Liver (tissue), 9 donors: ENCODE data around the gene UNCX. TPM values are rescaled to one million over a fixed set of nuclear protein-coding genes. Genes with fewer than 3 reads are reported as not detected.

Experiments used
- DNase-seq: peaks from one replicate; pipeline ENCODE4 v3.0.0-alpha.2; 2017; ENCODE audit warnings: low spot score
- H3K27ac ChIP-seq, 2 donors: one replicate each; pipeline ENCODE4 v1.7.0; 2013; ENCODE audit warnings: inconsistent platforms in 2 of 2, low read length in 2 of 2, control low read depth in 1 of 2, low read depth in 1 of 2, mild to moderate bottlenecking in 1 of 2
- H3K27me3 ChIP-seq, 4 donors: one replicate each; pipeline versions ENCODE4 v1.6.1 to v1.7.0; 2013; ENCODE audit warnings: low read length in 3 of 4, inconsistent platforms in 1 of 4, mild to moderate bottlenecking in 1 of 4, moderate library complexity in 1 of 4; ENCODE audit not compliant: control insufficient read depth in 4 of 4, insufficient read depth in 4 of 4
- H3K36me3 ChIP-seq, 4 donors: one replicate each; pipeline versions ENCODE4 v1.6.1 to v1.7.0; 2013; ENCODE audit warnings: low read length in 3 of 4, mild to moderate bottlenecking in 3 of 4, low read depth in 1 of 4, moderate library complexity in 1 of 4; ENCODE audit not compliant: control insufficient read depth in 4 of 4, insufficient read depth in 3 of 4
- H3K4me1 ChIP-seq, 4 donors: one replicate each; pipeline versions ENCODE4 v1.6.1 to v1.7.0; 2013; ENCODE audit warnings: low read length in 3 of 4, mild to moderate bottlenecking in 3 of 4, moderate library complexity in 1 of 4; ENCODE audit not compliant: control insufficient read depth in 4 of 4, insufficient read depth in 4 of 4
- H3K4me3 ChIP-seq, 3 donors: one replicate each; pipeline versions ENCODE4 v1.6.1 to v1.7.0; 2013; ENCODE audit warnings: low read length in 3 of 3, control low read depth in 1 of 3, low read depth in 1 of 3, mild to moderate bottlenecking in 1 of 3
- H3K9ac ChIP-seq, 2 donors: one replicate each; pipeline ENCODE4 v1.7.0; 2013; ENCODE audit warnings: low read length in 2 of 2, mild to moderate bottlenecking in 2 of 2, moderate library complexity in 2 of 2, control low read depth in 1 of 2, low read depth in 1 of 2
- H3K9me3 ChIP-seq, 4 donors: one replicate each; pipeline versions ENCODE4 v1.6.1 to v1.7.0; 2013; ENCODE audit warnings: low read length in 3 of 4; ENCODE audit not compliant: control insufficient read depth in 4 of 4
- EGR1 ChIP-seq, 2 donors: IDR thresholded peaks; 2 replicates each; pipeline ENCODE4 v1.6.1; 2016 to 2018; ENCODE audit warnings: antibody characterized with exemption in 2 of 2, low read depth in 2 of 2
- FOXA1 ChIP-seq: IDR thresholded peaks from 2 replicates; pipeline ENCODE4 v1.6.1; 2016; ENCODE audit warnings: antibody characterized with exemption
- FOXA2 ChIP-seq: IDR thresholded peaks from 2 replicates; pipeline ENCODE4 v1.6.1; 2016; ENCODE audit warnings: antibody characterized with exemption
- GABPA ChIP-seq, 2 donors: IDR thresholded peaks in 1 of 2; conservative IDR thresholded peaks in 1 of 2; 2 replicates each; pipeline ENCODE4 v1.6.1; 2016; ENCODE audit warnings: antibody characterized with exemption in 2 of 2, mild to moderate bottlenecking in 1 of 2, moderate library complexity in 1 of 2
- HNF4A ChIP-seq, 2 donors: conservative IDR thresholded peaks; 2 replicates each; pipeline ENCODE4 v1.6.1; 2016; ENCODE audit warnings: antibody characterized with exemption in 2 of 2, mild to moderate bottlenecking in 2 of 2
- HNF4G ChIP-seq: IDR thresholded peaks from 2 replicates; pipeline ENCODE4 v1.6.1; 2016; ENCODE audit warnings: antibody characterized with exemption
- JUND ChIP-seq, 2 donors: IDR thresholded peaks; 2 replicates each; pipeline ENCODE4 v1.6.1; 2016; ENCODE audit warnings: antibody characterized with exemption in 2 of 2
- MAX ChIP-seq: IDR thresholded peaks from 2 replicates; pipeline ENCODE4 v1.6.1; 2016; ENCODE audit warnings: antibody characterized with exemption
- NR2F2 ChIP-seq: IDR thresholded peaks from 2 replicates; pipeline ENCODE4 v1.6.1; 2016; ENCODE audit warnings: antibody characterized with exemption
- RAD21 ChIP-seq, 2 donors: IDR thresholded peaks; 2 replicates each; pipeline ENCODE4 v1.6.1; 2016; ENCODE audit warnings: antibody characterized with exemption in 2 of 2, mild to moderate bottlenecking in 2 of 2
- RXRA ChIP-seq, 2 donors: IDR thresholded peaks; 2 replicates each; pipeline ENCODE4 v1.6.1; 2017 to 2018; ENCODE audit warnings: antibody characterized with exemption in 2 of 2, mild to moderate bottlenecking in 1 of 2
- SP1 ChIP-seq: IDR thresholded peaks from 2 replicates; pipeline ENCODE4 v1.6.1; 2018; ENCODE audit warnings: antibody characterized with exemption, mild to moderate bottlenecking
- TAF1 ChIP-seq: conservative IDR thresholded peaks from 2 replicates; pipeline ENCODE4 v1.6.1; 2016; ENCODE audit warnings: antibody characterized with exemption, mild to moderate bottlenecking
- YY1 ChIP-seq: IDR thresholded peaks from 2 replicates; pipeline ENCODE4 v1.6.1; 2016; ENCODE audit warnings: antibody characterized with exemption, mild to moderate bottlenecking
- WGBS: extraction: QIAGEN DNeasy Blood & Tissue Kit; methylation state at CpG from one replicate; pipeline ENCODE4 v1.1.7; 2013; 5-methylcytosine and 5-hydroxymethylcytosine counted together
- polyA plus RNA-seq, 2 donors: library from polyadenylated mRNA; stranded (reverse) in 1 of 2; unstranded in 1 of 2; fragments of 200-250 nt in 1 of 2; fragments of >200 nt in 1 of 2; fragmentation: Nextera tagmentation in 1 of 2; extraction: Ambion mirVana in 1 of 2; gene quantifications; one replicate each; pipeline versions ENCODE4 v1.2.1 to v1.2.3, GENCODE V29; 2013 to 2015
- total RNA-seq, 2 donors: library from RNA; depleted of rRNA; stranded (reverse); fragments of >200 nt; gene quantifications; one replicate each; pipeline ENCODE4 v1.2.3, GENCODE V29; 2014
- TF ChIP-seq, protein P1 (sequence below): IDR thresholded peaks from 2 replicates; pipeline ENCODE4 v1.6.1; 2016; ENCODE audit warnings: antibody characterized with exemption, mild to moderate bottlenecking
- TF ChIP-seq, protein P2 (sequence below): IDR thresholded peaks from 2 replicates; pipeline ENCODE4 v1.6.1; 2016; ENCODE audit warnings: antibody characterized with exemption
- TF ChIP-seq, protein P3 (sequence below): fragments of 150-350 bp; IDR thresholded peaks from 2 replicates; pipeline ENCODE4 v1.5.1; 2017; ENCODE audit warnings: improper control_type of control experiment, low read depth, low read length; ENCODE audit not compliant: missing input control
- TF ChIP-seq, protein P4 (sequence below): IDR thresholded peaks from 2 replicates; pipeline ENCODE4 v1.6.1; 2016; ENCODE audit warnings: antibody characterized with exemption
- donor health status: healthy.
- donor health status: healthy.
- donor health status: healthy.
- donor health status: healthy.
- donor health status: healthy.

The UNCX gene
- total and polyA plus RNA-seq, 4 donors: not detected

DNA sequence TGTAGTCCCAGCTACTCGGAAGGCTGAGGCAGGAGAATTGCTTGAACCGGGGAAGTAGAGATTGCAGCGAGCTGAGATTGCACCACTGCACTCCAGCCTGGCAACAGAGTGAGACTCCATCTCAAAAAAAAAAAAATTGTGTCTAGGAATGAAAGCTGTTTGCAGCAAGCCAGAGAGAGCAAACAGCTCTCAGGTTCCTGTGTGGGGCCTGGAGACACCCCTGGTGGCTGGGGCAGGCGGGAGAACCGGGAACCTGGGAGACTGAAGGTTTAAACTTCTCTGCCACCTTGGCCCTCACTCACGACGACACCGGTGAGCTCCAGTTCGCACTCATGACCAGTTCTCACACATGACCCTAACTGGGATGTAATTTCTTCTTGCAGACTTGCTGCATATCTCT lies 13.2 kb upstream of the UNCX start (continued):
- TF ChIP-seq, protein P1, sequence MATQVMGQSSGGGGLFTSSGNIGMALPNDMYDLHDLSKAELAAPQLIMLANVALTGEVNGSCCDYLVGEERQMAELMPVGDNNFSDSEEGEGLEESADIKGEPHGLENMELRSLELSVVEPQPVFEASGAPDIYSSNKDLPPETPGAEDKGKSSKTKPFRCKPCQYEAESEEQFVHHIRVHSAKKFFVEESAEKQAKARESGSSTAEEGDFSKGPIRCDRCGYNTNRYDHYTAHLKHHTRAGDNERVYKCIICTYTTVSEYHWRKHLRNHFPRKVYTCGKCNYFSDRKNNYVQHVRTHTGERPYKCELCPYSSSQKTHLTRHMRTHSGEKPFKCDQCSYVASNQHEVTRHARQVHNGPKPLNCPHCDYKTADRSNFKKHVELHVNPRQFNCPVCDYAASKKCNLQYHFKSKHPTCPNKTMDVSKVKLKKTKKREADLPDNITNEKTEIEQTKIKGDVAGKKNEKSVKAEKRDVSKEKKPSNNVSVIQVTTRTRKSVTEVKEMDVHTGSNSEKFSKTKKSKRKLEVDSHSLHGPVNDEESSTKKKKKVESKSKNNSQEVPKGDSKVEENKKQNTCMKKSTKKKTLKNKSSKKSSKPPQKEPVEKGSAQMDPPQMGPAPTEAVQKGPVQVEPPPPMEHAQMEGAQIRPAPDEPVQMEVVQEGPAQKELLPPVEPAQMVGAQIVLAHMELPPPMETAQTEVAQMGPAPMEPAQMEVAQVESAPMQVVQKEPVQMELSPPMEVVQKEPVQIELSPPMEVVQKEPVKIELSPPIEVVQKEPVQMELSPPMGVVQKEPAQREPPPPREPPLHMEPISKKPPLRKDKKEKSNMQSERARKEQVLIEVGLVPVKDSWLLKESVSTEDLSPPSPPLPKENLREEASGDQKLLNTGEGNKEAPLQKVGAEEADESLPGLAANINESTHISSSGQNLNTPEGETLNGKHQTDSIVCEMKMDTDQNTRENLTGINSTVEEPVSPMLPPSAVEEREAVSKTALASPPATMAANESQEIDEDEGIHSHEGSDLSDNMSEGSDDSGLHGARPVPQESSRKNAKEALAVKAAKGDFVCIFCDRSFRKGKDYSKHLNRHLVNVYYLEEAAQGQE: no peak

- Histone ChIP-seq H3K9ac (no peak overlapping the region), H3K9me3 (no peaks in the 10 kb centered on the region), H3K27ac (no peak overlapping the region), H3K36me3 (no peaks in the 10 kb centered on the region), H3K27me3 (peaks cover 3 to 15% (median 13%) of the 10 kb centered on the region in 4 donors), H3K4me1 (no peaks in the 10 kb centered on the region), H3K4me3 (no peak overlapping the region)
- TF ChIP-seq YY1 (no peak), JUND (IDR thresholded peaks at IDR 0.05) (no peak), NR2F2 (no peak), HNF4G (no peak), RAD21 (IDR thresholded peaks at IDR 0.05) (no peak), TAF1 (no peak), FOXA2 (no peak), FOXA1 (no peak), GABPA (IDR thresholded peaks at IDR 0.05 in 1 of 2, conservative IDR thresholded peaks at IDR 0.05 in 1 of 2) (no peak), RXRA (IDR thresholded peaks at IDR 0.05) (no peak), SP1 (no peak), MAX (no peak), HNF4A (conservative IDR thresholded peaks at IDR 0.05) (no peak), EGR1 (IDR thresholded peaks at IDR 0.05; ENCODE audit: low read depth in 2 of 2) (no peak)
- TF ChIP-seq, protein P1: no peak
- TF ChIP-seq, protein P2, sequence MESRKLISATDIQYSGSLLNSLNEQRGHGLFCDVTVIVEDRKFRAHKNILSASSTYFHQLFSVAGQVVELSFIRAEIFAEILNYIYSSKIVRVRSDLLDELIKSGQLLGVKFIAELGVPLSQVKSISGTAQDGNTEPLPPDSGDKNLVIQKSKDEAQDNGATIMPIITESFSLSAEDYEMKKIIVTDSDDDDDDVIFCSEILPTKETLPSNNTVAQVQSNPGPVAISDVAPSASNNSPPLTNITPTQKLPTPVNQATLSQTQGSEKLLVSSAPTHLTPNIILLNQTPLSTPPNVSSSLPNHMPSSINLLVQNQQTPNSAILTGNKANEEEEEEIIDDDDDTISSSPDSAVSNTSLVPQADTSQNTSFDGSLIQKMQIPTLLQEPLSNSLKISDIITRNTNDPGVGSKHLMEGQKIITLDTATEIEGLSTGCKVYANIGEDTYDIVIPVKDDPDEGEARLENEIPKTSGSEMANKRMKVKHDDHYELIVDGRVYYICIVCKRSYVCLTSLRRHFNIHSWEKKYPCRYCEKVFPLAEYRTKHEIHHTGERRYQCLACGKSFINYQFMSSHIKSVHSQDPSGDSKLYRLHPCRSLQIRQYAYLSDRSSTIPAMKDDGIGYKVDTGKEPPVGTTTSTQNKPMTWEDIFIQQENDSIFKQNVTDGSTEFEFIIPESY: no peak
- TF ChIP-seq, protein P3, sequence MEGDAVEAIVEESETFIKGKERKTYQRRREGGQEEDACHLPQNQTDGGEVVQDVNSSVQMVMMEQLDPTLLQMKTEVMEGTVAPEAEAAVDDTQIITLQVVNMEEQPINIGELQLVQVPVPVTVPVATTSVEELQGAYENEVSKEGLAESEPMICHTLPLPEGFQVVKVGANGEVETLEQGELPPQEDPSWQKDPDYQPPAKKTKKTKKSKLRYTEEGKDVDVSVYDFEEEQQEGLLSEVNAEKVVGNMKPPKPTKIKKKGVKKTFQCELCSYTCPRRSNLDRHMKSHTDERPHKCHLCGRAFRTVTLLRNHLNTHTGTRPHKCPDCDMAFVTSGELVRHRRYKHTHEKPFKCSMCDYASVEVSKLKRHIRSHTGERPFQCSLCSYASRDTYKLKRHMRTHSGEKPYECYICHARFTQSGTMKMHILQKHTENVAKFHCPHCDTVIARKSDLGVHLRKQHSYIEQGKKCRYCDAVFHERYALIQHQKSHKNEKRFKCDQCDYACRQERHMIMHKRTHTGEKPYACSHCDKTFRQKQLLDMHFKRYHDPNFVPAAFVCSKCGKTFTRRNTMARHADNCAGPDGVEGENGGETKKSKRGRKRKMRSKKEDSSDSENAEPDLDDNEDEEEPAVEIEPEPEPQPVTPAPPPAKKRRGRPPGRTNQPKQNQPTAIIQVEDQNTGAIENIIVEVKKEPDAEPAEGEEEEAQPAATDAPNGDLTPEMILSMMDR: no peak
- TF ChIP-seq, protein P4, sequence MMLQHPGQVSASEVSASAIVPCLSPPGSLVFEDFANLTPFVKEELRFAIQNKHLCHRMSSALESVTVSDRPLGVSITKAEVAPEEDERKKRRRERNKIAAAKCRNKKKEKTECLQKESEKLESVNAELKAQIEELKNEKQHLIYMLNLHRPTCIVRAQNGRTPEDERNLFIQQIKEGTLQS: no peak
- 55% methylated on average over 13 of the region's 13 CpGs for WGBS
- no peak for DNase-seq
Observed at GRCh38 chr7:1220000-1220726, 12.5 kb upstream of the UNCX start.
